ENCODE data around the gene SLC23A1.

DNA sequence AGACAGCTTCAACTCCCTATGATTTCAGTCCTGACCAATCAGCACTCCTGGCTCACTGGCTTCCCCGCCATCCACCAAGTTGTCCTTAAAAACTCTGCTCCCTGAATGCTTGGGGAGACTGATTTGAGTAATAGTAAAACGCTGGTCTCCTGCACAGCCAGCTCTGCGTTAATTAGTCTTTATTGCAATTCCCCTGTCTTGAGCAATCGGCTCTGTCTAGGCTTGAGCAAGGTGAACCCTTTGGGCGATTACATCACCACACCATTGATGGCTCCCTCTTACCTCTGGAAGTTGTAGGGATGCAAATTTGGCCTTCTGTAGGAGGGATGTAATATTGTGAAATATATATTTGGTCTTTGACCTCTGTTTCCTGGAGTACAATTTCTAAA lies 2.9 kb upstream of the SLC23A1 start:
- TF ChIP-seq, protein P1, sequence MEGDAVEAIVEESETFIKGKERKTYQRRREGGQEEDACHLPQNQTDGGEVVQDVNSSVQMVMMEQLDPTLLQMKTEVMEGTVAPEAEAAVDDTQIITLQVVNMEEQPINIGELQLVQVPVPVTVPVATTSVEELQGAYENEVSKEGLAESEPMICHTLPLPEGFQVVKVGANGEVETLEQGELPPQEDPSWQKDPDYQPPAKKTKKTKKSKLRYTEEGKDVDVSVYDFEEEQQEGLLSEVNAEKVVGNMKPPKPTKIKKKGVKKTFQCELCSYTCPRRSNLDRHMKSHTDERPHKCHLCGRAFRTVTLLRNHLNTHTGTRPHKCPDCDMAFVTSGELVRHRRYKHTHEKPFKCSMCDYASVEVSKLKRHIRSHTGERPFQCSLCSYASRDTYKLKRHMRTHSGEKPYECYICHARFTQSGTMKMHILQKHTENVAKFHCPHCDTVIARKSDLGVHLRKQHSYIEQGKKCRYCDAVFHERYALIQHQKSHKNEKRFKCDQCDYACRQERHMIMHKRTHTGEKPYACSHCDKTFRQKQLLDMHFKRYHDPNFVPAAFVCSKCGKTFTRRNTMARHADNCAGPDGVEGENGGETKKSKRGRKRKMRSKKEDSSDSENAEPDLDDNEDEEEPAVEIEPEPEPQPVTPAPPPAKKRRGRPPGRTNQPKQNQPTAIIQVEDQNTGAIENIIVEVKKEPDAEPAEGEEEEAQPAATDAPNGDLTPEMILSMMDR (IDR thresholded peaks at IDR 0.05 in 4 of 5, conservative IDR thresholded peaks at IDR 0.05 in 1 of 5) = no peak
- TF ChIP-seq POLR2A (IDR thresholded peaks at IDR 0.05) = no peak
